K562 (cell line): ENCODE data around the gene PCDHGA12. TPM values are rescaled to one million over a fixed set of nuclear protein-coding genes. Genes with fewer than 3 reads are reported as not detected.

Experiments used
- ATAC-seq: fragments of 200-7000 bp; cut with Tn5 transposase; 3 replicates; pipeline ENCODE4 v1.9.1; 2020; ENCODE audit warnings: moderate library complexity
- BruUV-seq: library from RNA; stranded (reverse); fragments of 400-500 nt; replicated peaks from 2 replicates; lab custom pipeline; 2021; lab: Mats Ljungman, UMichigan
- CTCF ChIA-PET: fragments of 300-600 bp; formaldehyde crosslinking; extraction: SDS; loops from one replicate; lab custom pipeline; 2021; ENCODE audit warnings: low intra/inter-chr PET ratio; lab: Yijun Ruan, JAX
- POLR2A ChIA-PET: fragments of 300-600, 350-650 bp; sonication (Branson Sonifier 250); formaldehyde crosslinking; extraction: SDS; loops from one replicate; lab custom pipeline; 2021; ENCODE audit warnings: antibody characterized with exemption, inconsistent platforms; lab: Yijun Ruan, JAX
- DNase-seq, 4 experiments: peaks; one replicate each; pipeline versions ENCODE4 v3.0.0 to v3.0.0-alpha.2; 2011 to 2018; ENCODE audit warnings: low spot score in 3 of 4, mixed read lengths in 3 of 4; ENCODE audit errors: extremely low read depth in 1 of 4
- FAIRE-seq: peaks from 2 replicates; lab custom pipeline; 2011; peaks lifted over from hg19 to GRCh38; lab: Jason Lieb, UNC
- H2AFZ ChIP-seq: 2 replicates; pipeline ENCODE4 v1.6.0; 2011; ENCODE audit warnings: low read depth, low read length, control low read depth, inconsistent platforms
- H3K27ac ChIP-seq: fragments of 200-600 bp; 3 replicates; pipeline ENCODE4 v1.8.0; 2011; ENCODE audit warnings: low read depth, mild to moderate bottlenecking, control low read depth, inconsistent platforms, low read length, moderate library complexity, mixed read lengths; ENCODE audit errors: extremely low read depth
- H3K27me3 ChIP-seq, 2 experiments: fragments of 300-600 bp in 1 of 2; 2 replicates in 1 of 2; 3 replicates in 1 of 2; pipeline versions ENCODE4 v1.6.0 to v1.8.0; 2011; ENCODE audit warnings: inconsistent platforms in 2 of 2, low read length in 2 of 2, mild to moderate bottlenecking in 1 of 2, mixed read lengths in 1 of 2, moderate library complexity in 1 of 2; ENCODE audit not compliant: control insufficient read depth in 2 of 2, insufficient read depth in 2 of 2
- H3K36me3 ChIP-seq: fragments of 300-600 bp; 3 replicates; pipeline ENCODE4 v1.8.0; 2011; ENCODE audit warnings: mild to moderate bottlenecking, low read length, inconsistent platforms; ENCODE audit not compliant: control insufficient read depth, insufficient read depth
- H3K4me1 ChIP-seq, 2 experiments: fragments of 200-600 bp in 1 of 2; replicated peaks in 1 of 2; 2 replicates in 1 of 2; 3 replicates in 1 of 2; pipeline versions ENCODE4 v1.5.1 to v1.8.0; 2011; ENCODE audit warnings: inconsistent platforms in 2 of 2, low read length in 2 of 2, mild to moderate bottlenecking in 1 of 2, mixed read lengths in 1 of 2, moderate library complexity in 1 of 2; ENCODE audit not compliant: control insufficient read depth in 2 of 2, insufficient read depth in 2 of 2
- H3K4me2 ChIP-seq: 2 replicates; pipeline ENCODE4 v1.6.1; 2011; ENCODE audit warnings: low read length, control low read depth, inconsistent platforms, mixed read lengths; ENCODE audit not compliant: insufficient read depth
- H3K4me3 ChIP-seq: fragments of 200-600 bp; sonication (generic), shearing (Covaris generic); 2 replicates; pipeline ENCODE4 v1.5.1; 2016; ENCODE audit warnings: control low read depth, inconsistent platforms
- H3K79me2 ChIP-seq: fragments of 200-600 bp; 3 replicates; pipeline ENCODE4 v1.8.0; 2011; ENCODE audit warnings: low read length, inconsistent platforms; ENCODE audit not compliant: control insufficient read depth, insufficient read depth
- H3K9ac ChIP-seq, 2 experiments: 2 replicates each; pipeline versions ENCODE4 v1.6.0 to v1.6.1; 2011; ENCODE audit warnings: low read depth in 2 of 2, low read length in 2 of 2, control low read depth in 1 of 2, inconsistent platforms in 1 of 2, mild to moderate bottlenecking in 1 of 2, mixed read lengths in 1 of 2; ENCODE audit not compliant: insufficient read depth in 1 of 2
- H3K9me1 ChIP-seq: one replicate; pipeline ENCODE4 v1.6.0; 2011; ENCODE audit warnings: inconsistent platforms, mild to moderate bottlenecking, low read length, moderate library complexity; ENCODE audit not compliant: control insufficient read depth, insufficient read depth
- H3K9me3 ChIP-seq: replicated peaks from 2 replicates; pipeline ENCODE4 v1.5.1; 2011; ENCODE audit warnings: low read depth, low read length, inconsistent platforms; ENCODE audit not compliant: control insufficient read depth, insufficient read depth
- H4K20me1 ChIP-seq: replicated peaks from 2 replicates; pipeline ENCODE4 v1.6.1; 2011; ENCODE audit warnings: low read length, inconsistent platforms, mixed read lengths; ENCODE audit not compliant: control insufficient read depth, insufficient read depth
- CBX3 ChIP-seq, 2 experiments: IDR thresholded peaks; 1 replicate in 1 of 2; 2 replicates in 1 of 2; pipeline ENCODE4 v1.6.1; 2012; ENCODE audit warnings: inconsistent platforms in 2 of 2, low read length in 2 of 2, borderline replicate concordance in 1 of 2, control low read depth in 1 of 2
- ELF2 ChIP-seq: fragments of 250-450 bp; sonication (Bioruptor Pico); IDR thresholded peaks from 2 replicates; pipeline ENCODE4 v1.5.0; 2021; ENCODE audit warnings: mild to moderate bottlenecking
- EWSR1 ChIP-seq: fragments of 450-650 bp; IDR thresholded peaks from 2 replicates; pipeline ENCODE4 v1.6.1; 2018; ENCODE audit warnings: borderline replicate concordance, mild to moderate bottlenecking, low read depth, moderate library complexity; ENCODE audit not compliant: partially characterized antibody
- FIP1L1 ChIP-seq: fragments of 200-400 bp; formaldehyde crosslinking; IDR thresholded peaks from 2 replicates; pipeline ENCODE4 v1.6.1; 2018; ENCODE audit warnings: mild to moderate bottlenecking, low read depth, low read length; ENCODE audit not compliant: poor library complexity, severe bottlenecking
- GABPA ChIP-seq: fragments of 200-800 bp; sonication (Bioruptor generic); conservative IDR thresholded peaks from 2 replicates; pipeline ENCODE4 v1.6.1; 2016; ENCODE audit warnings: low read depth, missing genetic modification characterization, missing compliant biosample characterization
- L3MBTL2 ChIP-seq: fragments of 450-650 bp; IDR thresholded peaks from 2 replicates; pipeline ENCODE4 v1.6.1; 2016; ENCODE audit warnings: mild to moderate bottlenecking, moderate library complexity
- MCM7 ChIP-seq, 2 experiments: fragments of 450-650 bp; IDR thresholded peaks; 2 replicates each; pipeline ENCODE4 v1.6.1; 2016 to 2018
- PKNOX1 ChIP-seq: fragments of 450-650 bp; IDR thresholded peaks from 2 replicates; pipeline ENCODE4 v1.6.1; 2016
- RBM22 ChIP-seq: fragments of 200-400 bp; formaldehyde crosslinking; IDR thresholded peaks from 2 replicates; pipeline ENCODE4 v1.6.1; 2018; ENCODE audit warnings: low read length, low read depth; ENCODE audit not compliant: poor library complexity, severe bottlenecking
- ZNF583 ChIP-seq: fragments of 250-450 bp; sonication (Bioruptor Pico); IDR thresholded peaks from 2 replicates; pipeline ENCODE4 v1.4.0; 2020
- ZNF740 ChIP-seq, 3 experiments: fragments of 200-800 bp in 1 of 3; sonication (Bioruptor generic) in 1 of 3; sonication (generic) in 1 of 3; formaldehyde crosslinking in 1 of 3; IDR thresholded peaks; 2 replicates each; pipeline versions ENCODE4 v1.6.1 to v1.8.0; 2016 to 2022; ENCODE audit warnings: mild to moderate bottlenecking in 2 of 3, missing compliant biosample characterization in 2 of 3, missing genetic modification characterization in 2 of 3, missing genetic modification reagents in 1 of 3
- WGBS: fragments of 100-300 bp; shearing (Covaris generic); methylation state at CpG from one replicate; pipeline ENCODE4 v1.1.6; 2016; ENCODE audit warnings: low coverage, mixed read lengths; ENCODE audit not compliant: insufficient coverage; ENCODE audit errors: missing lambda C conversion rate; 5-methylcytosine and 5-hydroxymethylcytosine counted together
- in situ Hi-C: fragments of 300-500 bp; cut with MboI; formaldehyde crosslinking; loops from 4 replicates; pipeline ENCODE4 v1.15.0; 2018; ENCODE audit warnings: inconsistent platforms, mixed read lengths
- intact Hi-C: fragments of 100-400 bp; cut with micrococcal nuclease; formaldehyde crosslinking; loops from 2 replicates; pipeline ENCODE4 v1.14.2; 2022
- polyA plus RNA-seq, 8 experiments: library from polyadenylated mRNA; depleted of rRNA in 4 of 8; stranded (reverse) in 5 of 8; unstranded in 3 of 8; fragments of >200 nt; fragmentation: Nextera tagmentation in 2 of 8; fragmentation: Illumina TruSeq in 1 of 8; extraction: Ambion mirVana in 2 of 8; extraction: Trizol in 1 of 8; gene quantifications; 2 replicates each; pipeline versions ENCODE4 v1.2.1 to v1.2.3, GENCODE V29; 2011 to 2014; ENCODE audit warnings: inconsistent platforms in 1 of 8, missing spikeins in 1 of 8
- total RNA-seq, 7 experiments: library from RNA; depleted of rRNA in 6 of 7; stranded (reverse); fragments of >200 nt in 6 of 7; fragmentation: Illumina TruSeq in 2 of 7; extraction: Trizol in 2 of 7; gene quantifications; 2 replicates each; pipeline versions ENCODE4 v1.2.1 to v1.2.3, GENCODE V29; 2011 to 2021; ENCODE audit warnings: low replicate concordance in 1 of 7
- TF ChIP-seq, protein P1 (sequence below): fragments of 450-650 bp; formaldehyde crosslinking; IDR thresholded peaks from 2 replicates; pipeline ENCODE4 v1.4.0; 2020; ENCODE audit warnings: mild to moderate bottlenecking, moderate library complexity
- TF ChIP-seq, protein P2 (sequence below): fragments of 450-650 bp; formaldehyde crosslinking; IDR thresholded peaks from 2 replicates; pipeline ENCODE4 v1.4.0; 2022; ENCODE audit warnings: mild to moderate bottlenecking, moderate library complexity

Gene PCDHGA12
- total and polyA plus RNA-seq, 9 of the 15 experiments (the other 6 are each of a cell fraction or from before 2014, with no cell fraction given), result 0.03 TPM; not detected in 8

DNA sequence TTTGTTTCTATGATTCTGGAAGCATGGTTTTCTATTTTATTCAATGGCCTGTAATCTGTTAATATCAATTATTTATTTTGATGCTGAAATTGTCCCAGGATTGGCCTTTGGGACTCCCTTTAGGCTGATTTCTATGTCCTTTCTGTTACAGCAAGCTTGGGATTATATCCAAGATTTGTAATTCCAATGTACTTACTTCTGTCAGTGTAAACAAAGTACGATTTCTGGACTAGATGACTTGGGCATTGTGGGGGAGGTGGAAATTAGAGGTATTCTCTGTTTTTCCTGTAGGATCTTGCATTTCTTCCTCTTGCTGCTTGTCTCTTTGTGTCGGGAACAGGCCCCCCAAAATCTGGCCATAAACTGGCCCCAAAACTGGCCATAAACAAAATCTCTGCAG lies 3.7 kb downstream of the PCDHGA12 start (continued):
- TF ChIP-seq L3MBTL2 (no peak), PKNOX1 (no peak), ZNF583 (CRISPR knock-in tag) (no peak), CBX3 (IDR thresholded peaks at IDR 0.05; ENCODE audit: borderline replicate concordance in 1 of 2, low read length in 2 of 2) (no peak)
- TF ChIP-seq, protein P1, sequence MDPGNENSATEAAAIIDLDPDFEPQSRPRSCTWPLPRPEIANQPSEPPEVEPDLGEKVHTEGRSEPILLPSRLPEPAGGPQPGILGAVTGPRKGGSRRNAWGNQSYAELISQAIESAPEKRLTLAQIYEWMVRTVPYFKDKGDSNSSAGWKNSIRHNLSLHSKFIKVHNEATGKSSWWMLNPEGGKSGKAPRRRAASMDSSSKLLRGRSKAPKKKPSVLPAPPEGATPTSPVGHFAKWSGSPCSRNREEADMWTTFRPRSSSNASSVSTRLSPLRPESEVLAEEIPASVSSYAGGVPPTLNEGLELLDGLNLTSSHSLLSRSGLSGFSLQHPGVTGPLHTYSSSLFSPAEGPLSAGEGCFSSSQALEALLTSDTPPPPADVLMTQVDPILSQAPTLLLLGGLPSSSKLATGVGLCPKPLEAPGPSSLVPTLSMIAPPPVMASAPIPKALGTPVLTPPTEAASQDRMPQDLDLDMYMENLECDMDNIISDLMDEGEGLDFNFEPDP (CRISPR knock-in tag), result no peak
- TF ChIP-seq, all 486 proteins: peak for 0

- in situ Hi-C loops, result no loop called here
- H2AFZ ChIP-seq, result no peak overlapping the region
- H3K4me2 ChIP-seq, result no peak overlapping the region
- H4K20me1 ChIP-seq, result no peaks in the 10 kb centered on the region
- H3K4me3 ChIP-seq, result no peak overlapping the region
- H3K27ac ChIP-seq, result no peak overlapping the region
- H3K9me1 ChIP-seq, result no peaks in the 10 kb centered on the region
- peaks cover 0 to 17% of the 10 kb centered on the region in 2 experiments; a peak in 2 of 5 replicates for H3K27me3 ChIP-seq
- CTCF ChIA-PET, result no interaction called here
- no peak overlapping the region for H3K9ac ChIP-seq
- no peak for FAIRE-seq
- POLR2A ChIA-PET, result no interaction called here
- no peaks in the 10 kb centered on the region for H3K9me3 ChIP-seq
- H3K4me1 ChIP-seq, result peaks cover 0 to 11% of the 10 kb centered on the region in 2 experiments; a peak in 2 of 5 replicates
- intact Hi-C loops, result no loop called here
- no peak for DNase-seq
- WGBS, result 0% methylated on average over 2 of the region's 2 CpGs
- no TSS peak for BruUV-seq
- no peaks in the 10 kb centered on the region for H3K36me3 ChIP-seq
- no peaks in the 10 kb centered on the region for H3K79me2 ChIP-seq
- ATAC-seq, result no peak
- TF ChIP-seq ZNF740 (CRISPR knock-in tag; IDR thresholded peaks at IDR 0.05) (no peak), ZNF740 (tag; IDR thresholded peaks at IDR 0.05) (no peak), ELF2 (CRISPR knock-in tag) (no peak), MCM7 (IDR thresholded peaks at IDR 0.05) (no peak), RBM22 (no peak), GABPA (no peak), EWSR1 (no peak), FIP1L1 (no peak)
- TF ChIP-seq, protein P2, sequence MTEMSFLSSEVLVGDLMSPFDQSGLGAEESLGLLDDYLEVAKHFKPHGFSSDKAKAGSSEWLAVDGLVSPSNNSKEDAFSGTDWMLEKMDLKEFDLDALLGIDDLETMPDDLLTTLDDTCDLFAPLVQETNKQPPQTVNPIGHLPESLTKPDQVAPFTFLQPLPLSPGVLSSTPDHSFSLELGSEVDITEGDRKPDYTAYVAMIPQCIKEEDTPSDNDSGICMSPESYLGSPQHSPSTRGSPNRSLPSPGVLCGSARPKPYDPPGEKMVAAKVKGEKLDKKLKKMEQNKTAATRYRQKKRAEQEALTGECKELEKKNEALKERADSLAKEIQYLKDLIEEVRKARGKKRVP (CRISPR knock-in tag), result no peak
Measured at GRCh38 chr5:141437221-141437620, 6.9 kb downstream of the PCDHGA12 start.
